Thyroid gland (tissue), 4 donors: Measurements from ENCODE around the gene WDR64. TPM values are rescaled to one million over a fixed set of nuclear protein-coding genes. Genes with fewer than 3 reads are reported as not detected.
"Not testable (repeated sequence)": the region's sequence is repeated elsewhere in the genome, so short reads cannot be mapped to it uniquely, and the experiment has no call there.

Experiments used
- DNase-seq, 2 donors: peaks; one replicate each; pipeline ENCODE4 v3.0.0-alpha.2; 2019
- H3K27ac ChIP-seq, 3 donors: fragments of 200-600 bp; sonication (generic); 1 replicate in 2 of 3; 2 replicates in 1 of 3; pipeline ENCODE4 v1.5.1; 2016 to 2019; ENCODE audit warnings: mild to moderate bottlenecking in 1 of 3, moderate library complexity in 1 of 3
- H3K27me3 ChIP-seq: fragments of 200-600 bp; sonication (generic); one replicate; pipeline ENCODE4 v1.5.1; 2019
- H3K36me3 ChIP-seq, 2 donors: fragments of 200-600 bp; sonication (generic); one replicate each; pipeline ENCODE4 v1.5.1; 2016 to 2019
- H3K4me1 ChIP-seq, 2 donors: fragments of 200-600 bp; sonication (generic); one replicate each; pipeline ENCODE4 v1.5.1; 2017 to 2019
- H3K4me3 ChIP-seq, 3 donors: fragments of 200-600 bp; sonication (generic); replicated peaks in 1 of 3; 1 replicate in 2 of 3; 2 replicates in 1 of 3; pipeline ENCODE4 v1.5.1; 2016; ENCODE audit warnings: mild to moderate bottlenecking in 1 of 3
- H3K9me3 ChIP-seq: fragments of 200-600 bp; sonication (generic); one replicate; pipeline ENCODE4 v1.5.1; 2017
- POLR2A ChIP-seq, 2 donors: fragments of 450-650 bp; IDR thresholded peaks; one replicate each; pipeline ENCODE4 v1.6.1; 2017; ENCODE audit warnings: antibody characterized with exemption in 2 of 2, mild to moderate bottlenecking in 2 of 2, moderate library complexity in 1 of 2
- WGBS, 2 donors: methylation state at CpG; one replicate each; pipeline ENCODE4 v1.1.5; 2017; 5-methylcytosine and 5-hydroxymethylcytosine counted together
- intact Hi-C: fragments of 100-400 bp; cut with DNase I; formaldehyde crosslinking; loops from one replicate; pipeline ENCODE4 v1.15.1; 2023
- total RNA-seq, 4 donors: library from RNA; depleted of rRNA; stranded (reverse); fragments of >200 nt; gene quantifications; one replicate each; pipeline ENCODE4 v1.2.3, GENCODE V29; 2016
- TF ChIP-seq, protein P1 (sequence below), 6 experiments: fragments of 200-600 bp in 3 of 6; fragments of 450-650 bp in 3 of 6; sonication (generic) in 3 of 6; IDR thresholded peaks; one replicate each; pipeline ENCODE4 v1.5.1; 2016 to 2019; ENCODE audit warnings: antibody characterized with exemption in 6 of 6, mild to moderate bottlenecking in 2 of 6, inconsistent platforms in 1 of 6, moderate library complexity in 1 of 6

Gene WDR64
- total RNA-seq, 4 donors from 2014 or later, result not detected

GRCh38 chr1:241819340-241819866, 167.3 kb downstream of the WDR64 start:
- no peaks in the 10 kb centered on the region for H3K36me3 ChIP-seq
- TF ChIP-seq POLR2A (IDR thresholded peaks at IDR 0.05), result no peak
- TF ChIP-seq, protein P1, sequence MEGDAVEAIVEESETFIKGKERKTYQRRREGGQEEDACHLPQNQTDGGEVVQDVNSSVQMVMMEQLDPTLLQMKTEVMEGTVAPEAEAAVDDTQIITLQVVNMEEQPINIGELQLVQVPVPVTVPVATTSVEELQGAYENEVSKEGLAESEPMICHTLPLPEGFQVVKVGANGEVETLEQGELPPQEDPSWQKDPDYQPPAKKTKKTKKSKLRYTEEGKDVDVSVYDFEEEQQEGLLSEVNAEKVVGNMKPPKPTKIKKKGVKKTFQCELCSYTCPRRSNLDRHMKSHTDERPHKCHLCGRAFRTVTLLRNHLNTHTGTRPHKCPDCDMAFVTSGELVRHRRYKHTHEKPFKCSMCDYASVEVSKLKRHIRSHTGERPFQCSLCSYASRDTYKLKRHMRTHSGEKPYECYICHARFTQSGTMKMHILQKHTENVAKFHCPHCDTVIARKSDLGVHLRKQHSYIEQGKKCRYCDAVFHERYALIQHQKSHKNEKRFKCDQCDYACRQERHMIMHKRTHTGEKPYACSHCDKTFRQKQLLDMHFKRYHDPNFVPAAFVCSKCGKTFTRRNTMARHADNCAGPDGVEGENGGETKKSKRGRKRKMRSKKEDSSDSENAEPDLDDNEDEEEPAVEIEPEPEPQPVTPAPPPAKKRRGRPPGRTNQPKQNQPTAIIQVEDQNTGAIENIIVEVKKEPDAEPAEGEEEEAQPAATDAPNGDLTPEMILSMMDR (IDR thresholded peaks at IDR 0.05), result no peak
- no peak overlapping the region for H3K27ac ChIP-seq
- H3K9me3 ChIP-seq, result no peaks in the 10 kb centered on the region
- DNase-seq, result no peak
- H3K4me3 ChIP-seq, result no peak overlapping the region
- 74 to 81% methylated on average over 4 of the region's 4 CpGs for WGBS, 2 donors
- no peaks in the 10 kb centered on the region for H3K4me1 ChIP-seq
- no peaks in the 10 kb centered on the region for H3K27me3 ChIP-seq
- intact Hi-C loops, result no loop called here

DNA sequence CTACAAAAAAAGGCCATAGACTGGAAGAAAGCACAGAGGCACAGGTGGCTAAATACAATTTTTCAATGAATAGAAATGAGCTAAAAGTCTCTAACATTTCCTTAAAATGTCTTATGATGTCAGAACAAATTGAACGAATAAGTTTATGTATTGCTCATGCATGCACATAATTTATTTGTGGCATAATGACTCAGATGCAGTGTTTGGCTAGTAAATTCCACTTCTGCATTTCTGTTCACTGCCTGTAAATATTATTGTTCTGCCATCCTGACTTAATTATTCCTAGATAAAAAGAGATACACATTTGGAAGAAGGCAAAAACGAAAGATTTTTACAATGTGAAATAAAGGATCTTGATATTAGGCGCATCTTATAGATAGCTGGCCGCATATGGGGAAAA, 169.3 kb downstream of the WDR64 start:
- Histone ChIP-seq H3K27ac (no peak overlapping the region), H3K4me1 (no peaks in the 10 kb centered on the region), H3K9me3 (no peaks in the 10 kb centered on the region), H3K4me3 (no peak overlapping the region), H3K27me3 (no peaks in the 10 kb centered on the region), H3K36me3 (no peaks in the 10 kb centered on the region)
- DNase-seq, result no peak
- no peak for TF ChIP-seq POLR2A (IDR thresholded peaks at IDR 0.05)
- TF ChIP-seq, protein P1 (IDR thresholded peaks at IDR 0.05), result no peak
- intact Hi-C loops, result no loop called here
- 90 to 91% methylated on average over 4 of the region's 4 CpGs for WGBS, 2 donors

DNA sequence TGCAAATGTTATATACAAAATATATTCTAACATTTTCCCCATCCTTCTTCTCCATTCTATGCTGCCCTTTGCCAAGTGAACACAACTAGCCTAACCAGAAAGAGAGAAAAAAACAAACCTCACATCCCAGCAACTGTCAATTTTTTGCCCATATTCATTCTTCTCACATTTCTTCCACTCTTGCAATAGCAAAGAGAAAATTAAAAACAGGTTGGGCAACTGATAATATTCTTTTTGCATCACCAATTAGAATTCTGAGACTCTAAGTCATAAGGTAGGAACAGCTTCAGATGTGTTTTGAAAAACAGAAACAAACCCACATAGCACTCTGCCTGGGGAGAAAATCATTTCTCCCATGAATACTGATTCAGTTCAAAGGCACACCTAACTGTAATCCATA, 170.8 kb downstream of the WDR64 start:
- intact Hi-C loops, result no loop called here
- no peak for TF ChIP-seq POLR2A (IDR thresholded peaks at IDR 0.05)
- TF ChIP-seq, protein P1 (IDR thresholded peaks at IDR 0.05), result no peak
- H3K4me3 ChIP-seq, result no peak overlapping the region
- H3K4me1 ChIP-seq, result no peaks in the 10 kb centered on the region
- H3K27me3 ChIP-seq, result no peaks in the 10 kb centered on the region
- no peak overlapping the region for H3K27ac ChIP-seq
- DNase-seq, result no peak
- H3K36me3 ChIP-seq, result no peaks in the 10 kb centered on the region
- H3K9me3 ChIP-seq, result no peaks in the 10 kb centered on the region

- TF ChIP-seq, protein P1 (IDR thresholded peaks at IDR 0.05), result no peak
- no peak for TF ChIP-seq POLR2A (IDR thresholded peaks at IDR 0.05)
- 92 to 100% methylated on average over 1 of the region's 1 CpG for WGBS, 2 donors
- Histone ChIP-seq H3K36me3 (no peaks in the 10 kb centered on the region), H3K4me1 (no peaks in the 10 kb centered on the region), H3K27me3 (no peaks in the 10 kb centered on the region), H3K27ac (no peak overlapping the region), H3K9me3 (no peaks in the 10 kb centered on the region), H3K4me3 (no peak overlapping the region)
- no peak for DNase-seq
- intact Hi-C loops, result no loop called here
Measured at GRCh38 chr1:241823925-241824324, 171.8 kb downstream of the WDR64 start.

GRCh38 chr1:241825581-241825980, 173.5 kb downstream of the WDR64 start:
- DNase-seq, result no peak
- H3K36me3 ChIP-seq, result no peaks in the 10 kb centered on the region
- TF ChIP-seq, protein P1 (IDR thresholded peaks at IDR 0.05), result no peak
- no peak for TF ChIP-seq POLR2A (IDR thresholded peaks at IDR 0.05)
- no peaks in the 10 kb centered on the region for H3K4me1 ChIP-seq
- intact Hi-C loops, result no loop called here
- no peaks in the 10 kb centered on the region for H3K9me3 ChIP-seq
- H3K27ac ChIP-seq, result no peak overlapping the region
- no peaks in the 10 kb centered on the region for H3K27me3 ChIP-seq
- no peak overlapping the region for H3K4me3 ChIP-seq

DNA sequence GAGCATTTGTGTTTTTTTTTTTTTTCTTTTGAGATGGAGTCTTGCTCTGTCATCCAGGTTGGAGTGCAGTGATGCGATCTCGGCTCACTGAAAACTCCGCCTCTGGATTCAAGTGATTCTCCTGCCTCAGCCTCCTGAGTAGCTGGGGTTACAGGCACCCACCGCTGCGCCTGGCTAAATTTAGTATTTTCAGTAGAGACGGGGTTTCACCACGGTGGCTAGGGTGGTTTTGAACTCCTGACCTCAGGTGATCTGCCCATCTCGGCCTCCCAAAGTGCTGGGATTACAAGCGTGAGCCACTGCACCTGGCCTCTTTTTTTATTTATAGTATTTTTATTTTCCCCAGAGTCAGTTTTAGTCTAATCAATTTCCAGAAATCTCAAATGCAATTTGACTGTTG, 174.5 kb downstream of the WDR64 start:
- H3K36me3 ChIP-seq, H3K27ac ChIP-seq, intact Hi-C loops, H3K9me3 ChIP-seq, H3K27me3 ChIP-seq, H3K4me3 ChIP-seq, H3K4me1 ChIP-seq, DNase-seq: not testable (repeated sequence)
- 85 to 88% methylated on average over 9 of the region's 9 CpGs for whole genome bisulfite sequencing, 2 donors
